Posterior vena cava (tissue), 2 donors: ENCODE results near the gene PLEKHN1. TPM values are rescaled to one million over a fixed set of nuclear protein-coding genes. Genes with fewer than 3 reads are reported as not detected.
"Not testable (repeated sequence)": the region's sequence is repeated elsewhere in the genome, so short reads cannot be mapped to it uniquely, and the experiment has no call there.

Experiments
- DNase-seq: peaks from one replicate; pipeline ENCODE4 v3.0.0-alpha.2; 2020; ENCODE audit warnings: low spot score
- intact Hi-C, 2 donors: fragments of 100-400 bp; cut with DNase I; formaldehyde crosslinking; loops; one replicate each; pipeline versions ENCODE4 v1.14.1 to v1.14.2; 2022 to 2023
- total RNA-seq, 2 donors: library from RNA; stranded (reverse); fragmentation: NEBNext Ultra II Directional; extraction: Animal tissue kit (Norgen Biotek cat#: 25700); gene quantifications; one replicate each; pipeline ENCODE4 v1.2.1, GENCODE V29; 2021
- donor health status: DM: yes; HTN: yes; CAD: no.
- donor health status: DM: yes; HTN: yes; CAD: no.

The PLEKHN1 gene
- total RNA-seq, 2 donors from 2014 or later: 0.86 to 0.88 TPM

DNA sequence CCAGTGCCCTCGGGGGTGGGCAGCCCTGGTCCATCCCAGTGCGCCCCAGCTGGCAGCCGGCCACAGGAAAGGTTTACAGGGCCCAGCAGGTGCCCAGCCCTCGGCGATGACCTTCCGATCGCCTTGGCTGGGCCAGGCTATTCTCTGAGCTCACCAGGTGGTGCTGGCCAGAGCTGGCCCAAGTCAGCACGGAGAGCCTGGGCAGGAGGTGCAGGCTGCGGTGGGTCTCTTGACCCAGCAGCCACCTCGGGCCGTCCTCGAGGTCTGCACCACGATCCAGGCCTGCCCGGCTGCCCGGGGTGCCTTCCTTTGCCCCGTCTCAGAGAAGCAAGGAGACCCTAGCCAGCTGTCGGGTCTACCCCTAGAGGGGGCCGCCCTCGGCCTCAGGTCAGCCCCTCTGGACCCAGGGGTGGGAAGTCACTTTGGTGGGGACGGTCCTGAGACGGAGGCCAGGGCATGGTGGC lies 15.2 kb downstream of the PLEKHN1 start:
- DNase-seq: no peak
- intact Hi-C loops: loop anchor here in 1 of 2 donors (5.0 kb wide), 1 partner anchor 81 kb away; no protein-coding TSS in a partner anchor

DNA sequence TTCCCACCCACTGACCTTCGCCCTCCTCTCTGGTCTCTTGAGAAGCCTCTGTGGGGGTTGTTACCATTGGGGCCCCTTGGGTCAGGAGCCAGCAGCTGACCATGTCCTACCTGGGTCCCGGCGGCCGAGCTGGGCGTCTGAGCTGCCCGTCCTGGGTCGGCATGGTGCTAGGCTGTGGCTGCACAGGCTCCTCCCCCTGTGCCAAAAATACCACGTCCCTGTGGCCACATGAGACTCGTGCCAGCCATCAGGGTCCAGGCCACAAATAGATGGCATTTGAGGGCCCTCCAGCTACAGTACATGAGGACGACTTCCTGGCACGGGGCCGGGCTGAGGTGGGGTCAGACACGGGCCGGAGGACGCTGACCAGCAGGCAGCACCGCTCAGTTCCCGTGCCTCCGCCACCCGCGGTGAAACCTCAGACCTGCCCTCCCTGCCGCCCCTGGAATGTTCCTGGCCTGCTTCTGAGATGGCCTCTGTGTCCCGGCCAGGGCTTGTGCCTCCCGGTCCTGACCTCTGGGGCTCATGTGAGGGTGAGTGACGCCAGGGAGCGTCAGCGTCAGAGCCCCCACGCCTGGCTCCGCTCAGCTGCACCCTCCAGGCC lies 15.8 kb downstream of the PLEKHN1 start, which contains the start of gene PERM1:
Gene PERM1 (minus strand): TSS at position 139 of the 604 bp plus-strand sequence. CDS start 1,064 bp downstream, outside the sequence.
- intact Hi-C loops: loop anchor here in 1 of 2 donors (5.0 kb wide), 1 partner anchor 80 kb away; no protein-coding TSS in a partner anchor
- DNase-seq: no peak

DNA sequence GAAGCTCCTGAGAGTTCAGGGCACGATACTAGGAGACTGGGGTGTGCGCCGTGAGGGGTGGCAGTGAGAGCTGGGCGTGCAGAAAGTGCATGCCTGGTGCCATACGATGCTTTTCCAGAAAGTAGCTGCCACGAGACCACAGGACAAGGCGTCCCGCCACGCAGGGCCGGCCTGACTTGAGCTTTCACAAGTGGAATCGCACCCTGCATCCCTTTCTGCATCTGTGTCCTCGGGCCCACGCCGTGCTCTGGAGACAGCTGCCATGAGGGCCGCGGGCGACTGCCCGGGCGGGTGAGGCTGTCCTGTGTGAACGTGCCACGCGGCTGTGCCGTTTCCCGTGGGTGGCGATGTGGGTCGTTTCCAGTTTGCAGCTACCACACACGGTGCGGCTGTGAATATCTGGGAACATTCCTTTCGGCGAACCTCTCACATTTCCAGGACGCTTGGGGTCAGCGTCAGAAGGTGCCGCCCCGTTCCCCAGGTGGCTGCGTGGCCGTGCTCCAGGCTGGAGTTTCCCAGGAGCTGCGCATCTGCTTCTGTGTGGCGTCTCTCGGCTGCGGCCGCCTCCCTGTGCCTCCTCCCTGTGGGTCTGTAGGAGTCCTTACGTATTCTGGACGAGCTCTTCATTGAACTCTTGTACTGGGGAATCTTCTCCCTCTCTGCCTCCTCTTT lies 16.6 kb downstream of the PLEKHN1 start:
- no peak for DNase-seq
- intact Hi-C loops: loop anchor here in 1 of 2 donors (5.0 kb wide), 1 partner anchor 79 kb away; no protein-coding TSS in a partner anchor

DNA sequence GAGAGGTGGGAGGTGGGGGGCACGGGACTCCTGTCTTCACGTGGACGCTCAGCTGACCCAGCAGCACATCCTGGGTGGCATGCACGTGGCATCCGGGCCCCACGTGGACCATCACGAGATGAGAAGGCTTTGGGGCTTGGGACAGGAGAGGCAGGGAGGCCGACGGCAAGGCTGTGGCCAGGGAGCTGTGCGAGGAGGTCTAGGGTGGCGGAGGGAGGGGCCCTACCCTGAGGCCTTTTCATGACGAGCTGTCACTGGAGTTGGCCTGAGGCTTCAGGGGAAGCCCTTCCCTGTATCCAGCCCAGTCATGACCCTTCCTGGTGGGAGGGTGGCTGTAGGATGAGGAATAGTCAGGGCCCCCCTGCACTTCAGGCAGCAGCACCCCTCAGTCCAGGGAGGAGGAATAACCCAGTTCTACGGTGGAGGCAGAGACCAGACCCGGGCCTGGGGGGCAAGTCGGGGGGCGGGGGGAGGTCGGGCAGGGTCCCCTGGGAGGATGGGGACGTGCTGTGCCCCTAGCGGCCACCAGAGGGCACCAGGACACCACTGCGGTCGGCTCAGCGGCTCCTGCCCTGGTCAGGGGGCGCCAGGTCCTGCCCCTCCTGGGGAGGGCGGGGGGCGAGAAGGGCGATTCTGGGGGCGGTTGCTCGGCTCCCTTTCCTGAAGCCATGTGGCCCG lies 17.7 kb downstream of the PLEKHN1 start:
- intact Hi-C loops: loop anchor here in 1 of 2 donors (5.0 kb wide), 1 partner anchor 78 kb away; no protein-coding TSS in a partner anchor
- DNase-seq: no peak

DNA sequence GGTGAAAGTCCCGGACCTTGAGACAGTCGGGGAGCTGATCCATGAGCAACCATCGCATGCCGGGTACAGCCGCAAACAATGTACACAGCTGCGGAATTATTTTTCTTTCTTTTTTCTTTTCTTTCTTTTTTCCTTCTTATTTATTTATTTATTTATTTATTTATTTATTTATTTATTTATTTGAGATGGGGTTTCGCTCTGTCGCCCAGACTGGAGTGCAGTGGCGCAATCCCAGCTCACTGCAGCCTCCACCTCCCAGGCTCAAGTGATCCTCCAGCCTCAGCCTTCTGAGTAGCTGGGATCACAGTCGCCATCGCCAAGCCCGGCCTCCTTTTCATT lies 18.2 kb downstream of the PLEKHN1 start:
- DNase-seq: no peak
- intact Hi-C loops: loop anchor here in 1 of 2 donors (5.0 kb wide), 1 partner anchor 78 kb away; no protein-coding TSS in a partner anchor

DNA sequence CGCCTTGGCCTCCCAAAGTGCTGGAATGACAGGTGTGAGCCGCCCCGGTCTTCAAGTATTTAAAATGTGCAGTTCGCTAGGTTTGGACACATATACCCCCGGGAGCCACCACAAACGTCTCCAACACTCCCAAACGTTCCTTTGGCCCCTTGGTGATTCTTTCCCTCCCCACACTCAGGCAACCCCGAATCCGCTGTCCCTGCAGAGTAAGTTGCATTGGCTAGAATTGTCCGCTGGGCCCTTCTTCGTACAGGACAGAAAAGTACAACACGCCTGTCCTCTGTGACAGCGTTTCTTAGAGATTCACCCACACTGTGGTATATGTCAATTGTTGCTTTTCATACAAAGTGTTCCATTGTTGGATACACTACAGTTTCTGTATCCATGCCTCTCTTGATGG lies 18.8 kb downstream of the PLEKHN1 start:
- no peak for DNase-seq
- intact Hi-C loops: no loop called here

DNA sequence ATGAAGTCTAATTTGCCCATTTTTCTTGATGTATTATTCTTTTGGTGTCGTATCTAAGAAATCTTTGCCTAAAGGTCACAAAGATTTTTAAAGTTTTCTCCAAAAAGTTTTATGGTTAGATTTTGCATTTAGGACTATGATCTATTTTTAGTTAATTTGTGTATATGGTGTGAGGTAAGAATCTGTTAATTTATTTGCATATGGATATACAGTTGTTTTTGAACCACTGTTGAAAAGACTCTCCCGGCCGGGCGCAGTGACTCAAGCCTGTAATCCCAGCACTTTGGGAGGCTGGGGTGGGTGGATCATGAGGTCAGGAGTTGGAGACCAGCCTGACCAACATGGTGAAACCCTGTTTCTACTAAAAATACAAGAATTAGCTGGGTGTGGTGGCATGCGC lies 21.8 kb downstream of the PLEKHN1 start:
- intact Hi-C loops, DNase-seq: not testable (repeated sequence)

DNA sequence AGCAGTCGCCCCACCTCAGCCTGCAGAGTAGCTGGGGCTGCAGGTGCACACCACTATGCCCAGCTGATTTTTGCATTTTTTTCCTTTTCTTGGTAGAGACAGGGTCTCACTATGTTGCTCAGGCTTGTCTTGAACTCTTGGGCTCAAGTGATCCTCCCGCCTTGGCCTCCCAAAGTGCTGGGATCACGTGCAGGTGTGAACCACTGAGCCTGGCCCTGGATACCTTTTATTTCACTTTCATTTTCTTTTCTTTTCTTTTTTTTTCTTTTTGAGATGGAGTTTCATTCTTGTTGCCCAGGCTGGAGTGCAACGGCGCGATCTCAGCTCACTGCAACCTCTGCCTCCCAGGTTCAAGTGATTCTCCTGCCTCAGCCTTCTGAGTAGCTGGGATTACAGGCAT lies 25.0 kb downstream of the PLEKHN1 start:
- DNase-seq, intact Hi-C loops: not testable (repeated sequence)

DNA sequence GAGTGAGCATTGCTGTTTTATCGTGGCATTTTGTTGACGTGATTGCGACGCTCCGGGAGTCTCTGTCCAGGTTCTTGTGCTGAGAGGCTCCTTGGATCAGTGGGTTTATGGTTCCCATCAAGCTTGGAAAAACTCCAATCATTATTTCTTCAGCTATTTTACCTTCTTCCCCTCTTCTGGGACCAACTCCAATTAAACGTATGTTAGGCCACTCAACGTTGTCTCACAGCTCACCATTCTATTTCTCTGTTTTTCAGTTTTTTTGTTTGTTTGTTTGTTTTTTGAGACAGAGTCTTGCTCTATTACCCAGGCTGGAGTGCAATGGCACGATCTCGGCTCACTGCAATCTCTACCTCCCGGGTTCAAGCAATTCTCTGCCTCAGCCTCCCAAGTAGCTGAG lies 25.6 kb downstream of the PLEKHN1 start:
- no peak for DNase-seq
- intact Hi-C loops: no loop called here

DNA sequence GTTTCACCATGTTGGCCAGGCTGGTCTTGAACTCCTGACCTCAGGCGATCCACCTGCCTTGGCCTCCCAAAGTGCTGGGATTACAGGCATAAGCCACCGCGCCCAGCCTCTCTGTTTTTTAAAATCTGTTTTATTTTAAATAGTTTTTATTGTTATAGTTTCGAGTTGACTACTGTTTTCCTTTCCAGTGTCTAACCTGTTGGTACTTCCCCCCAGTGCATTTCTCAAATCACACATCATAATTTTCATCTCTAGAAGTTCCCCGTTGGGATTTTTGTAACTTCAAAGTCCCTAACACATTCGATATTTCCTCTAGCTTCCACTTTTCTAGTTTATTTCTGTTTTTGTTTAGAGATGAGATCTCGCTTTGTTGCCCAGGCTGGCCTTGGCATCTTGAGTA lies 26.1 kb downstream of the PLEKHN1 start:
- intact Hi-C loops: no loop called here
- no peak for DNase-seq

DNA sequence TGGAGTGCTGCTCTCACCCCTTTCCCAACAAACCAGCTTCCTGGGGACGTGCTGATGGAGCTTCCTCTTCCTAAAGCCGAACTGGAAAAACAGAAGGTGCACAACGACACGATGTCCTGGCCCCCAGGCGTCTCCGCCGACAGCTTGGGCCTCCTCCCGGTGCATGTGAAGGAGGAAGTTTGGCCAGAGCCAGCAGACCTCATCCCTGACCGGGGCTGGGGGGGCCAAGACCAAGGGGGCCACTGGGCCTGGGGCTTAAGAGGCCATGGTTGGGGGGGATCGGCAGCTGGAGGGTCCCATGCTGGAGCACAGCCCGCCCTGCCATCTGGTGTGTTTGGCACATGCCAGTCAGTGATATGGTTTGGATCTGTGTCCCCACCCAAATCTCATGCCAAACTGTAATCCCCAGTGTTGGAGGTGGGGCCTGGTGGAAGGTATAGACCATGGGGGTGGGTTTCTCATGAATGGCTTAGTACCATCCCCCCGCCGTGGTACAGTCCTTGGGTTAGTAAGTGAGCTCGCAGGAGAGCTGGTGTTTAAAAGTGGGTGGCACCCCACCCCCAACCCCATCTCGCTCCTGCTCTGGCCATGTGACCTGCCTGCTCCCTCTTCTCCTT lies 27.2 kb downstream of the PLEKHN1 start:
- intact Hi-C loops: no loop called here
- DNase-seq: no peak

DNA sequence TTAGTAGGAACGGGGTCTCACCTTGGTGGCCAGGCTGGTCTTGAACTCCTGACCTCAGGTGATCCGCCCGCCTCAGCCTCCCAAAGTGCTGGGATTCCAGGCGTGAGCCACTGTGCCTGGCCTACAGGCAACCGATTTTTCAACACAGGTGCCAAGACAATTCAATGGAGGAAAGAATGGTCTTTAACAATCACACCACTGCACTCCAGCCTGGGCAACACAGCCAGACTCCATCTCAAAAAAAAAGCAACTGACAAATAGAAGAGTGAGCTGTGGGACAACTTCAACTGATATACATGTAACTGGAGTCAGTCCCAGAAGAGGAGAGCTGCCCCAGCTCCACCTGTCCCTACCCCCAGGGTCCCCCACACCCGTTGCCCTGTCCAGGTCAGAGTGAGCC lies 28.3 kb downstream of the PLEKHN1 start:
- intact Hi-C loops, DNase-seq: not testable (repeated sequence)

DNA sequence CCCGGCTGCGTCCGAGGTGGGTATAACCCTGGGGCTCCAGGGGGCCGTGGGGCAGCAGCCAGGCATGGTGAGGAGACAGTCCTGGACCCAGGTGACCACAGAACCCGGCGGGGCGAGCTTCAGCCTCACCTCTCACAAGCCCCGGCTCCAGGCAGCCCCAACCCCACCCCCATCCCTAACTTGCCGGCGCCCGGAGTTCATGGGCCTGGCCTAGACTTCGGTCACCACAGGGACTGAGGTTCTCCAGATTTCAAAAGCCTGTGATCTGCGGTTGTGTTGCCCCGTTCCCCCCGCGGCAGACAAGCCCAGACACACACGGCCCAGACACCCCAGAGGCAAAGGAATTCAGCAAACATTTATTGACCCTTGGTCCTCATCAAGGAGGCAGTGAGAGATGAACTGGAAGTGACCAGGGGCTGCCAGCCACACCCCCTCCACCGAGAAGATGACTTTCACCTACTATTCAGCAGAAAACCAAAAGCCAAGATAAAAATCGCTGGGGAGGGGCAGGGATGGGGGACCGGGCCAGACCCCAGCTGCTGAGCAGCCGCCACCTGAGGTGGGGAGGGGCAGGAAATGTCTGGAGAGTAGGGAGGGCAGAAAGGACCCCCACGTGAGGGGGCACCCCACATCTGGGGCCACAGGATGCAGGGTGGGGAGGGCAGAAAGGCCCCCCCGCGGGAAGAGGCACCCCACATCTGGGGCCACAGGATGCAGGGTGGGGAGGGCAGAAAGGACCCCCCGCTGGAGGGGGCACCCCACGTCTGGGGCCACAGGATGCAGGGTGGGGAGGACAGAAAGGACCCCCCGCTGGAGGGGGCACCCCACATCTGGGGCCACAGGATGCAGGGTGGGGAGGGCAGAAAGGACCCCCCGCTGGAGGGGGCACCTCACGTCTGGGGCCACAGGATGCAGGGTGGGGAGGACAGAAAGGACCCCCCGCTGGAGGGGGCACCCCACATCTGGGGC lies 29.7 kb downstream of the PLEKHN1 start:
- intact Hi-C loops: no loop called here
- no peak for DNase-seq

DNA sequence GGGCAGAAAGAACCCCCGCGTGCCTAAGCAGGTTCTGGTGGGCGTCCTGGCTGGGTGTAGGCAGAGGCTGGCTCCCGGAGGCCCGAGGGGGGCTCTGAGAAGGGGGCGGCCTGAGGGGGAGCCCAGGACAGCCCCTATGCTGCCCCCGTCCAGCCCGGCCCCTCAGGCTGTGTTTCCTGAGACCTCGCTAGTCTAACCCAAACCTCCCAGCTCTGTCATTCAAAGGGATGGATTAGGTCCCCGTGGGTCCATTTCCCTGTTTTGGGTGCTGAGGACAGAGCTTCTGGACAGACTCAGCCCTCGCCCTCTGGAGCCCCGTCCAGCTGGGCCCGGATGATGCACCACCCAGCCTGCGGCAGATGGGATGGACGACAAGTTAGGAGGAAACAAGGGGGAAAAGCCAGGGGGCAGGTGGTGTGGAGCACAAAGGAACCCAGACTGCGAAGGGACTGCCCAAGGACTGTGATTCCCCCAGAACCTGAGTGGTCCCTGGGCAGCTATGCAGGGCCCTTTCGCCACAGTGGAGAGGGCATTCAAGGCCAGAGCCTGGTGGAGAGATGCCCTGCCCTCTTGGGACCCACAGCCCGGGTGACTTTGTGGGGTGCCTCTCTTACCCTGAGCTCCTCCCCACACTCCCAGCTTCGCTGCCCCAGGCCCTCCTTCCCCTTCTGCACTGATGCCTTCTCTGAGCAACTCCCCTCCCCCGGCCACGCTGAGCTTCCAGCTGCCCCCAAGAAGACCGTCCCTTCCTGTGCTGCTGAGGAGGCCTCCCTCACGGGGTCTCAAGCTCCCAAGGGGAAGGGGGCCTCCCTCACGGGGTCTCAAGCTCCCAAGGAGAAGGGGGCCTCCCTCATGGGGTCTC lies 30.8 kb downstream of the PLEKHN1 start:
- intact Hi-C loops: loop anchor here in 1 of 2 donors (1.0 kb wide), 1 partner anchor 156 kb away; no protein-coding TSS in a partner anchor
- DNase-seq: no peak

DNA sequence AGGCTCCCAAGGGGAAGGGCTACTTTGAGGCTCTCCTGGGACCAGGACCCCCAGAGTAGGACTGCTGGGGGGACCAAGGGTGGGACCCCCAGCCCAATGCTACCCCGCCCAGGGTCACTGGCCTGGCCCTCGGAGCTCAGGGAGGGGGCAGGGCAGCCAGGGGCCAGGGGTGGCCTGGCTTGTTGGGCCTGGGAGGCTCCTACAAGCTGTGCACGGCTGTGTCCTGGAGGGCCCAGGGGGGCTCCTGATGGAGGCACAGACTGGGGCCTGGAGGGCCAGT lies 31.4 kb downstream of the PLEKHN1 start:
- DNase-seq: no peak
- intact Hi-C loops: loop anchor here in 1 of 2 donors (1.0 kb wide), 1 partner anchor 156 kb away; no protein-coding TSS in a partner anchor

DNA sequence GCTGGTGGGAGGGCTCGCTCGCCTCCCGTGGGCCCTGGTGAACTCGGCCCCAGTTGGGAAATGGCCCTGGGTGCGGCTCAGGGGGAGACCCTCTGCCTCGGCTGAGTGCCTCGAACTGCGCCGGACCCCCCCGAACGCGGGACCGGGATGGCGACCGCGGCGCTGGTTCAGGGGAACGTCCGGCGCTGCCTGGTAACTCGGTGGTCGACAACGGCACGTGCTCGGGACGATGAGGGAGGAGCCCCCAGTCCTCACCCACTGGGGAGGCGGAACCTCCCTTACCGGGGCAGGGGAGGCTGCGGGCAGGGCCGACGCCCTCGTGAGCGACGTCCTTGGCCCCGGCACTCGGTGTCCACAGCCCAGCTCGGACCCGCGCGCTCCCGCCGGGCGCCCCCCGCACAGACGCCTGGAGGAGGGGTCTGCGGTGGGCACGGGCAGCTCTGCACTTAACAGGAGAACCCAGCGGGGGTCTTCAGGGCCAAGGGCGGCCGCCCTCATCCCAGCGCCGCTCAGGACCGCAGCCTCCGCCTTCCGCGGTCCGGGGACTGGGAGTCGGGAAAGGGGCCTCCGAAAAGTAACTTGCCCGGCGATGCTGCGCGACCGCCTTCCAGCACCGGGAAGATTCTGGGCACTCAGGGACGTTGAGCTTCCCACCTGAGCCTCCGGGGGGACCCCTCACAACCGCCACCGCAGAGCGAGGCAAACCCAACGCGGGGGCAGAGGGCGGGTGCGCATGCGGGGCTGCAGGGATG lies 31.9 kb downstream of the PLEKHN1 start:
- peak; percentile 81 for DNase-seq
- intact Hi-C loops: loop anchor here in 1 of 2 donors (1.0 kb wide), 1 partner anchor 155 kb away; no protein-coding TSS in a partner anchor

DNA sequence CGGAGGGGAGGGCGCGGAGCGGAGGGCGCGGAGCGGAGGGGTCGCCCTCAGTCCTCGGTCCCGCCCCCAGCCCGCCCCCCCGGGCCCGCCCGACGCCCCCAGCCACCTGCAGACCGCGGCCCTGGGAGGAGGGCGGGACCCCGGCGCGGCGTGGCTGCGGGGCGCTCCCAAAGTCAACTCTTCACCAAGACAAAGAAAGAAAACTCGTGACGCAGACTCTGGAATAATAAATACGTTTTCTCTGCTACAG lies 32.4 kb downstream of the PLEKHN1 start:
- no peak for DNase-seq
- intact Hi-C loops: no loop called here
